A549 treated with GW870086 at 1 μM for 4 hours (cell line): ENCODE measurements around the gene ZNF878. TPM values are rescaled to one million over a fixed set of nuclear protein-coding genes. Genes with fewer than 3 reads are reported as not detected.

Source experiments
- total RNA-seq: library from RNA; stranded (reverse); fragments of 200-300 nt; extraction: Qiagen RNA extraction; gene quantifications from 5 replicates; pipeline ENCODE4 v1.2.3, GENCODE V29; 2022; ENCODE audit warnings: low read depth

Gene ZNF878
- not detected in 5 replicates for total RNA-seq

DNA sequence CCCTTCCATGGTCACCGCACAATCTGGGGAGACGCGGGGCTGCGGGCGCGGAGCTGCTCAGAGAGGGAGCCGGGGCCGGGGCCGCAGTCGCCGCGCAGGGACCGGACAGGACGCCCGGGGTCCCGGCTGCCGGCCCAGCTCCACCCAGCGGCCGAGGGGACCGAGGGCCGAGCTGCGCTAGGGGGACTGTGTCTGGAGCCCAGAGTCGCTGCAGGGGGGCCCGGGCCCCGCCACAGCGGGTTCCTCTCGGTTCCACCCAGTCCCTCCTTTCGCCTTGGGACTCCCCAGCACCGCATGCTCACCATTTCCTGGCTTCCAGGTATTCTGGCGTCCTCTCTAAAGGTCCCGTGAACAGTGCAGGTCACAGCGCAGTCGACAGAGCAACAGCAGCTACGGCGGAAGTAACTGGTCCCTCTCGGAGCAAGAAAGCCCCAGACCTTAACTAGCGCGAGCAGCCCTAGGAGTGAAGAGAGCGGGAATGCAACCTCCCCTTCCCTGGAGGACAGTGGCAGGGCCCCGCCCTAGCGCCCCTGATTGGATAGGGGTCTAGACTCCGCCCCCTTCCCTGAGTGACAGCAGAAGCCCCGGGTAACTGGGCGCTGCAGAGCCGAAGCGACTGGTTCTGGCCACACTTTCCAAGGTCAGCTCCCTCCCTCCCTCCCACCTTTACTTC is at the start of gene ZNF878:
Gene ZNF878, minus strand, starts transcription at position 465 of the 673 bp plus-strand sequence. Its CDS starts 160 bp downstream, at position 305.

DNA sequence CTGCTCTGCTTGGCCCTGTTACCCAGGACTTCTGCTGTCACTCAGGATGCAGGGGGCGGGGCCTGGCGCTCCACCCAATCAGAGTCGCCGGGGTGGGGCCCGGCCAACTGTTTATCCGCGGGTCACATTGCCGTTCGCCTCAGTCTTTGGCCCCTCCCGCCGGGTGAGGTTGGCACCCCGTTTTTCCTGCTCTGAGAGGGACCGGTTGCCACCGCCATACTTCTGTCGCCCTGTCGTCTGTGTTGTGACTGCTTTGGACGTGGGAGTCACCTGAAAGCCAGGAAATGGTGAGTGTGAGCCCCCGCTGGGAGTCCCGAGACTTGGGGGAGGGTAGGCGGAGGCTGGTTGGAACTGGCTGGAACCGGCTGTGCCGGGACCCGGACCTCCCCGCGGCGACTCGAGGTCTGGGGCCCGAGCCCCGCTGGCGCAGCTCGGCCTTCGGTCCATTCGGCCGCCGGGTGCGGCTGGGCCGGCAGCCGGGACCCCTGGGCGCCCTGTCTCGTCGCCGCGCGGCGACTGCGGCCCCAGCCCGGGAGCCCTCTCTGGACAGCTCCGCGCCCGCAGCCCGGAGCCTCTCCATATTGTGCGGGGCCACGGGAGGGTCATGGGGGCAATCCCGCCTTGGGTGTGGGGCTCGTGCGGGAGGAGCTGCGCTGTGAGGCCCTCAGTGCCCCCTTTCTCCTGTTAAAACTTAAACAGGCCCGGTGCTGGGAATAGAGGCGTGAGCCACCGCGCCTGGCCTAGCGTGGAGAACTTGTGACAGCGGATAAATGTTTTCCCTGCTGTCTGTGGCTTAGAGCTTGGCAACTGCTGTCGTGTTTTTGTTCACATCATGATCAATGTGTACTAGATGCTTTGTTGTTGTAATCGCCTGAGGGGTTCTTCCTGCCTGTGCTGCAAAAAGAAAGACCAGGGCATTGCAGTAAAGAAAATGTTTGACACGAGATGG is 12.1 kb upstream of the ZNF878 start, which contains the start of gene ZNF844:
Gene ZNF844, plus strand, starts transcription at position 142 of the 949 bp plus-strand sequence. Its CDS starts 143 bp downstream, at position 285.

DNA sequence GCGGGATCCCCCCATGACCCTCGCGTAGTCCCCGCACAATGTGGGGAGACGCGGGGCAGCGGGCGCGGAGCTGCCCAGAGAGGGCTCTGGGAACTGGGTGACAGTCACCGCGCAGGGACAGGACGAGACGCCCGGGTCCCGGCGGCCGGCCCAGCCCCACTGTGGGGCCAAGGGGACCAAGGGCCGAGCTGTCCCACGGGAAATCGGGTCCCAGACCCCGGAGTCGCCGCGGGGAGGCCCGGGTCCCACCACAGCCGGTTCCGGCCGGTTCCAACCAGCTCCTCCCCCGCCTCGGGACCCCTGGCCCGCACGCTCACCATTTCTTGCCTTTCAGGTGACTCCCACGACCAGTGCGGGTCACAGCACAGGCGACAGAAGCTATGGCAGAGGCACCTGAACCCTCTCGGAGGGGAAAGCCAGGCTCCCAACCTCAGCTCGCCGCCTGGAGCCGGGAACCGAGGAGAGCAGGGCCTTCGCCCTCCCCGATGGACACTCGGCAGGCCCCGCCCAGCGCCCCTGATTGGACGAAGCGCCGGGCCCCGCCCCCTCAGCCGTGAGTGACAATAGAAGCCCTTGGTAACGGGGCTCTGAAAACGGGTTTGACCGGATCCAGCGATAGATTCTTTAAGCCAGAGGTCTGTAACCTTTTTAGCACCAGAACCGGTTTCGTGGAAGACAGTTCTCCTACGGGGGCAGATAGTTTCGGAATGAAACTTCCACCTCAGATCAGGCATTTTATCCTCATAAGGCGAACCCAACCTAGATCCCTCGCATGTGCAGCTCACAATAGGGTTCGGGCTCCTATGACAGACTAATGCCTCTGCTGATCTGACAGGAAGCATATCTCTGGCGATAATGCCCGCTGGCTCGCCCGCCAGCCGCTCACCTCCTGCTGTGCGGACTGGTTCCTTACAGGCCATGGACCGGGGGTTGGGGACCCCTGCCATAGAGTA is 17.3 kb downstream of the ZNF878 start, which contains the start of gene ZNF433:
Gene ZNF433, minus strand, starts transcription at position 460 of the 953 bp plus-strand sequence. Its CDS starts 140 bp downstream, at position 320.

Other genes starting within 250 kb of the ZNF878 start
- gene ZNF440, start 238.7 kb downstream of the ZNF878 start, total RNA-seq: 0.05 to 0.21 TPM (median 0.12 TPM) in 3 of 5 replicates, not detected in the others
- not detected in 5 replicates for gene ZNF439, start 204.2 kb downstream of the ZNF878 start, total RNA-seq
- not detected in 5 replicates for gene ZNF69, start 165.2 kb downstream of the ZNF878 start, total RNA-seq
- gene ZNF700, start 127.9 kb downstream of the ZNF878 start, total RNA-seq: 0.17 to 0.32 TPM (median 0.18 TPM) in 5 replicates
- not detected in 5 replicates for gene ZNF763, start 87.9 kb downstream of the ZNF878 start, total RNA-seq
- gene ZNF433, start 17.3 kb downstream of the ZNF878 start, total RNA-seq: not detected in 5 replicates
- not detected in 5 replicates for gene ZNF844, start 11.8 kb upstream of the ZNF878 start, total RNA-seq
- gene ZNF20, start 87.4 kb upstream of the ZNF878 start, total RNA-seq: 0.23 to 0.25 TPM in 2 of 5 replicates, not detected in the others
- gene ZNF625, start 103.8 kb upstream of the ZNF878 start, total RNA-seq: not detected in 5 replicates
- gene ZNF136, start 110.1 kb upstream of the ZNF878 start, total RNA-seq: 1.2 to 2.5 TPM (median 1.6 TPM) in 5 replicates
- gene ZNF44, start 241.9 kb upstream of the ZNF878 start, total RNA-seq: 0.51 to 1.00 TPM (median 0.73 TPM) in 5 replicates